Glomerular visceral epithelial cell (primary cell): Measurements from ENCODE around the gene PCDHB12.
"Not testable (repeated sequence)": the region's sequence is repeated elsewhere in the genome, so short reads cannot be mapped to it uniquely, and the experiment has no call there.

Experiments used
- DNase-seq: peaks from one replicate; pipeline ENCODE4 v3.0.0-alpha.2; 2016; ENCODE audit errors: extremely low spot score

PCDHB12 gene

GRCh38 chr5:141208478-141208877 is at the start of gene PCDHB12:
TSS of gene PCDHB12 (plus strand) at chr5:141208719. CDS start at chr5:141208908, 189 bp downstream.
- peak; percentile 15 for DNase-seq

GRCh38 chr5:141172381-141173204 is 35.9 kb upstream of the PCDHB12 start, which contains the start of gene PCDHB7:
TSS of gene PCDHB7 (plus strand) at chr5:141172644. CDS start at chr5:141172836, 192 bp downstream.
- peak; percentile 37 for DNase-seq

- not testable (repeated sequence) for DNase-seq
Measured at GRCh38 chr5:141174291-141175104, 34.0 kb upstream of the PCDHB12 start.

GRCh38 chr5:141175933-141176332 is 32.6 kb upstream of the PCDHB12 start:
- no peak for DNase-seq

- peak; percentile 36 for DNase-seq
Measured at GRCh38 chr5:141177577-141178191, 30.8 kb upstream of the PCDHB12 start, which contains the start of gene PCDHB8. TSS of gene PCDHB8 (plus strand) at chr5:141177790. CDS start at chr5:141178035, 245 bp downstream.

GRCh38 chr5:141179371-141179770 is 29.1 kb upstream of the PCDHB12 start:
- not testable (repeated sequence) for DNase-seq

GRCh38 chr5:141179876-141180275 is 28.6 kb upstream of the PCDHB12 start:
- not testable (repeated sequence) for DNase-seq

- no peak for DNase-seq
Measured at GRCh38 chr5:141180313-141180712, 28.2 kb upstream of the PCDHB12 start.

- DNase-seq, result peak; percentile 64
Measured at GRCh38 chr5:141182248-141182647, 26.3 kb upstream of the PCDHB12 start, which contains the start of gene PCDHB16. TSS of gene PCDHB16 (plus strand) at chr5:141182387. CDS start at chr5:141182560, 173 bp downstream.

GRCh38 chr5:141184117-141184855 is 24.2 kb upstream of the PCDHB12 start:
- DNase-seq, result not testable (repeated sequence)

GRCh38 chr5:141186897-141187512 is 21.5 kb upstream of the PCDHB12 start, which contains the start of gene PCDHB9:
TSS of gene PCDHB9 (plus strand) at chr5:141187161. CDS start at chr5:141187319, 158 bp downstream.
- DNase-seq, result no peak

GRCh38 chr5:141188682-141189081 is 19.8 kb upstream of the PCDHB12 start:
- not testable (repeated sequence) for DNase-seq

GRCh38 chr5:141189131-141189530 is 19.4 kb upstream of the PCDHB12 start:
- DNase-seq, result not testable (repeated sequence)

GRCh38 chr5:141192110-141192725 is 16.3 kb upstream of the PCDHB12 start, which contains the start of gene PCDHB10:
TSS of gene PCDHB10 (plus strand) at chr5:141192353. CDS start at chr5:141192553, 200 bp downstream.
- peak; percentile 43 for DNase-seq

- DNase-seq, result not testable (repeated sequence)
Measured at GRCh38 chr5:141194332-141194731, 14.2 kb upstream of the PCDHB12 start.

- DNase-seq, result no peak
Measured at GRCh38 chr5:141196363-141196762, 12.2 kb upstream of the PCDHB12 start.

- peak; percentile 40 for DNase-seq
Measured at GRCh38 chr5:141199359-141200235, 8.9 kb upstream of the PCDHB12 start, which contains the start of gene PCDHB11. TSS of gene PCDHB11 (plus strand) at chr5:141199627. CDS start at chr5:141199775, 148 bp downstream.

GRCh38 chr5:141201126-141201525 is 7.4 kb upstream of the PCDHB12 start:
- DNase-seq, result not testable (repeated sequence)

- DNase-seq, result not testable (repeated sequence)
Measured at GRCh38 chr5:141201646-141202045, 6.9 kb upstream of the PCDHB12 start.
